Hepatocyte (in vitro differentiated cells): Measurements from ENCODE around the gene KDELR1.

Experiments
- EZH2 ChIP-seq: fragments of 200-600 bp; sonication (generic); IDR thresholded peaks from 2 replicates; pipeline ENCODE4 v1.6.1; 2016; ENCODE audit warnings: antibody characterized with exemption, mild to moderate bottlenecking, borderline replicate concordance
- EZH2phosphoT487 ChIP-seq: fragments of 200-600 bp; sonication (generic); IDR thresholded peaks from one replicate; pipeline ENCODE4 v1.6.1; 2018; ENCODE audit warnings: antibody characterized with exemption, mild to moderate bottlenecking, low read depth, moderate library complexity; ENCODE audit not compliant: unreplicated experiment, severe bottlenecking
- TF ChIP-seq, protein P1 (sequence below): fragments of 200-600 bp; sonication (generic); IDR thresholded peaks from 2 replicates; pipeline ENCODE4 v1.5.1; 2016; ENCODE audit warnings: antibody characterized with exemption, mild to moderate bottlenecking; ENCODE audit not compliant: poor library complexity

DNA sequence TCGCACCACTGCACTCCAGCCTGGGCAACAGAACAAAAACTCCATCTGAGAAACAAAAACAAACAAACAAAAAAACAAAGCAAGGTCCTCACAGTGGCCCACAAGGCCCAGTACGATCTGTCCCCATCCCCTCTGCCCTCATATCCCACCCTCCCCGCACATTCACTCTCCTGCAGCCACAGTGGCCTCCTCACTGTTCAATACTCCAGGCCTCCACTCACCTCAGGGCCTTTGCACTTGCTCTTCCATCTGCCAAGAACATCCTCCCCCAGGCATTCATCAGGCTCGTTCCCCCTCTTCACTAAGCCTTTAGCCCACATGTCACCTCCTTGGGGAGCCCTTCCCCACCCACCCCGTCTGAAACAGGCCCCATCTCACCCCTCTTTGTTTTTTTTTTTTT lies 32.2 kb downstream of the KDELR1 start:
- TF ChIP-seq, protein P1, sequence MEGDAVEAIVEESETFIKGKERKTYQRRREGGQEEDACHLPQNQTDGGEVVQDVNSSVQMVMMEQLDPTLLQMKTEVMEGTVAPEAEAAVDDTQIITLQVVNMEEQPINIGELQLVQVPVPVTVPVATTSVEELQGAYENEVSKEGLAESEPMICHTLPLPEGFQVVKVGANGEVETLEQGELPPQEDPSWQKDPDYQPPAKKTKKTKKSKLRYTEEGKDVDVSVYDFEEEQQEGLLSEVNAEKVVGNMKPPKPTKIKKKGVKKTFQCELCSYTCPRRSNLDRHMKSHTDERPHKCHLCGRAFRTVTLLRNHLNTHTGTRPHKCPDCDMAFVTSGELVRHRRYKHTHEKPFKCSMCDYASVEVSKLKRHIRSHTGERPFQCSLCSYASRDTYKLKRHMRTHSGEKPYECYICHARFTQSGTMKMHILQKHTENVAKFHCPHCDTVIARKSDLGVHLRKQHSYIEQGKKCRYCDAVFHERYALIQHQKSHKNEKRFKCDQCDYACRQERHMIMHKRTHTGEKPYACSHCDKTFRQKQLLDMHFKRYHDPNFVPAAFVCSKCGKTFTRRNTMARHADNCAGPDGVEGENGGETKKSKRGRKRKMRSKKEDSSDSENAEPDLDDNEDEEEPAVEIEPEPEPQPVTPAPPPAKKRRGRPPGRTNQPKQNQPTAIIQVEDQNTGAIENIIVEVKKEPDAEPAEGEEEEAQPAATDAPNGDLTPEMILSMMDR: no peak
- no peak for TF ChIP-seq EZH2
- TF ChIP-seq EZH2phosphoT487: no peak
